ENCODE data around the gene NID2. TPM values are rescaled to one million over a fixed set of nuclear protein-coding genes. Genes with fewer than 3 reads are reported as not detected.

Gene NID2
- total RNA-seq, 1 experiment from 2014 or later, result 6.6 TPM

DNA sequence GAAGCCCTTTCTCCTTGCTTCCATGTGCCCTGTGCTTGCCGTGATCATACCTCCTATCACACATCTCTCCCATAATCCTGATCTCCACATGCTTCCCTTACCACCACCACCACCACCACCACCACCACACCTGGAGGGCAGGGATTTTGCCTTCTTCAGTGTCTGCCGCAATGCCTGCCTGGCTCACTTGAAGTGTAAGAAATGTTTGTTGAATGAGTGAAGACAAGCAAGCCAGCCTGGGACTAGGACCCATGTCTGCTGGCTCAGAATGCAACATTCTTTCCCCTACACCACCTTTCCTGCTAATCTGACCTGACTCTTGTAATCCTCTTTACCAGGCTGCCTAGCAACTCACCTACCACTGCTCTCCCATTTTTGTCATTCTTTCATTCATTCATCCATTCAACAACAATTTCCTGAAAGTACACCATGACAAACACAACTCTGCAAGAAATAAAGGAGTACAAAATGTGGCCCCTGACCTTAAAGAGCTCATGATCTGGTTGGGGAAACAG, 3.5 kb upstream of the NID2 start:
- Histone ChIP-seq H2BK15ac (ENCODE audit: low read depth, low read length) (no peak overlapping the region), H4K20me1 (ENCODE audit: control insufficient read depth, insufficient read depth, insufficient read length) (no peaks in the 10 kb centered on the region), H3K4me2 (ENCODE audit: insufficient read depth, insufficient read length, low read length) (no peak overlapping the region), H2BK12ac (ENCODE audit: insufficient read length, low read depth, low read length) (no peak overlapping the region), H3K14ac (ENCODE audit: insufficient read depth, low read length) (no peak overlapping the region), H3K79me1 (ENCODE audit: insufficient read depth, low read depth, low read length, poor library complexity, severe bottlenecking) (no peaks in the 10 kb centered on the region), H4K8ac (replicated peaks; ENCODE audit: insufficient read length, low read depth, low read length) (no peak overlapping the region), H2BK5ac (ENCODE audit: insufficient read length, low read length) (no peak overlapping the region), H2BK120ac (ENCODE audit: low read depth, low read length, poor library complexity, severe bottlenecking) (no peak overlapping the region), H3K9ac (ENCODE audit: extremely low read depth, insufficient read length, low read length) (no peak overlapping the region), H3K23me2 (ENCODE audit: insufficient read length, low read depth, low read length, poor library complexity, severe bottlenecking) (peaks cover 12% of the 10 kb centered on the region), H3K4me1 (ENCODE audit: insufficient read depth, low read length) (no peaks in the 10 kb centered on the region), H3K9me3 (ENCODE audit: control insufficient read depth, low read depth, low read length) (no peaks in the 10 kb centered on the region), H4K91ac (ENCODE audit: insufficient read length, low read depth, low read length) (no peak overlapping the region), H3K4ac (ENCODE audit: low read depth, low read length) (no peak overlapping the region), H3K18ac (ENCODE audit: insufficient read length, low read depth, low read length) (no peak overlapping the region), H3K79me2 (ENCODE audit: insufficient read depth, low read length) (no peaks in the 10 kb centered on the region), H2BK20ac (ENCODE audit: low read depth, low read length, poor library complexity, severe bottlenecking) (no peak overlapping the region), H3K27ac (ENCODE audit: insufficient read length, low read depth, low read length) (no peak overlapping the region), H4K5ac (ENCODE audit: insufficient read length, low read depth, low read length) (no peak overlapping the region), H3K27me3 (ENCODE audit: insufficient read depth, low read length) (peaks cover 9% of the 10 kb centered on the region; the same call in 1 of the 2 replicates), H3K56ac (ENCODE audit: insufficient read length, low read depth, low read length) (no peak overlapping the region), H3T11ph (ENCODE audit: low read length) (no peak overlapping the region), H3K23ac (ENCODE audit: insufficient read length, low read depth, low read length) (no peak overlapping the region), H2AFZ (ENCODE audit: low read length) (no peak overlapping the region), H2AK5ac (ENCODE audit: insufficient read length, low read length) (no peak overlapping the region)
- peaks cover 52% of the 10 kb centered on the region for H3K27me3 Mint-ChIP-seq (ENCODE audit: low read depth)
- H3K27ac Mint-ChIP-seq, result no peak overlapping the region
- H3K9me3 Mint-ChIP-seq, result no peaks in the 10 kb centered on the region; a peak in 1 of 5 replicates
- no peak for DNase-seq
- H3K36me3 Mint-ChIP-seq (ENCODE audit: insufficient read depth in 1 of 3, low read depth in 3 of 3), result no peaks in the 10 kb centered on the region
- TF ChIP-seq, protein P1, sequence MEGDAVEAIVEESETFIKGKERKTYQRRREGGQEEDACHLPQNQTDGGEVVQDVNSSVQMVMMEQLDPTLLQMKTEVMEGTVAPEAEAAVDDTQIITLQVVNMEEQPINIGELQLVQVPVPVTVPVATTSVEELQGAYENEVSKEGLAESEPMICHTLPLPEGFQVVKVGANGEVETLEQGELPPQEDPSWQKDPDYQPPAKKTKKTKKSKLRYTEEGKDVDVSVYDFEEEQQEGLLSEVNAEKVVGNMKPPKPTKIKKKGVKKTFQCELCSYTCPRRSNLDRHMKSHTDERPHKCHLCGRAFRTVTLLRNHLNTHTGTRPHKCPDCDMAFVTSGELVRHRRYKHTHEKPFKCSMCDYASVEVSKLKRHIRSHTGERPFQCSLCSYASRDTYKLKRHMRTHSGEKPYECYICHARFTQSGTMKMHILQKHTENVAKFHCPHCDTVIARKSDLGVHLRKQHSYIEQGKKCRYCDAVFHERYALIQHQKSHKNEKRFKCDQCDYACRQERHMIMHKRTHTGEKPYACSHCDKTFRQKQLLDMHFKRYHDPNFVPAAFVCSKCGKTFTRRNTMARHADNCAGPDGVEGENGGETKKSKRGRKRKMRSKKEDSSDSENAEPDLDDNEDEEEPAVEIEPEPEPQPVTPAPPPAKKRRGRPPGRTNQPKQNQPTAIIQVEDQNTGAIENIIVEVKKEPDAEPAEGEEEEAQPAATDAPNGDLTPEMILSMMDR (conservative IDR thresholded peaks at IDR 0.05), result no peak
- H3K4me1 Mint-ChIP-seq, result peaks cover 17 to 25% of the 10 kb centered on the region in 2 experiments
- no CpG with 5 or more reads among the region's 2 CpGs for WGBS (ENCODE audit: extremely low coverage, insufficient read length, low lambda C conversion rate)
- no peak overlapping the region for H3K4me3 Mint-ChIP-seq

Measured in H9 (cell line).